CD14-positive monocyte (primary cell): Measurements from ENCODE around the gene PVR. TPM values are rescaled to one million over a fixed set of nuclear protein-coding genes. Genes with fewer than 3 reads are reported as not detected.

ENCODE experiments used
- DNase-seq, 3 donors: peaks; one replicate each; pipeline ENCODE4 v3.0.0-alpha.2; 2011 to 2022
- H2AFZ ChIP-seq: 2 replicates; pipeline ENCODE4 v1.6.0; 2012; ENCODE audit warnings: mild to moderate bottlenecking, low read depth, low read length, inconsistent platforms; ENCODE audit not compliant: insufficient read depth, poor library complexity, severe bottlenecking
- H3K27ac ChIP-seq, 2 donors: 1 replicate in 1 of 2; 2 replicates in 1 of 2; pipeline ENCODE4 v1.5.1; 2012 to 2013; ENCODE audit warnings: low read length in 2 of 2, control low read depth in 1 of 2, inconsistent platforms in 1 of 2, low read depth in 1 of 2, mild to moderate bottlenecking in 1 of 2
- H3K27me3 ChIP-seq, 2 donors: one replicate each; pipeline versions ENCODE4 v1.6.0 to v1.6.1; 2011 to 2013; ENCODE audit warnings: low read length in 2 of 2; ENCODE audit not compliant: control insufficient read depth in 2 of 2, insufficient read depth in 2 of 2
- H3K36me3 ChIP-seq, 2 donors: replicated peaks in 1 of 2; 1 replicate in 1 of 2; 2 replicates in 1 of 2; pipeline versions ENCODE4 v1.5.1 to v1.6.1; 2012 to 2013; ENCODE audit warnings: low read length in 2 of 2, control low read depth in 1 of 2, inconsistent platforms in 1 of 2, mild to moderate bottlenecking in 1 of 2; ENCODE audit not compliant: insufficient read depth in 2 of 2, control insufficient read depth in 1 of 2
- H3K4me1 ChIP-seq, 2 donors: 1 replicate in 1 of 2; 2 replicates in 1 of 2; pipeline versions ENCODE4 v1.5.1 to v1.6.1; 2012 to 2013; ENCODE audit warnings: low read length in 2 of 2, control low read depth in 1 of 2, inconsistent platforms in 1 of 2, mild to moderate bottlenecking in 1 of 2, moderate library complexity in 1 of 2; ENCODE audit not compliant: insufficient read depth in 2 of 2, control insufficient read depth in 1 of 2
- H3K4me2 ChIP-seq: replicated peaks from 2 replicates; pipeline ENCODE3; 2012; ENCODE audit warnings: low read length, moderate library complexity, mild to moderate bottlenecking; ENCODE audit not compliant: poor library complexity, severe bottlenecking; ENCODE audit errors: extremely low read depth
- H3K4me3 ChIP-seq, 3 experiments: fragments of 200-600 bp in 1 of 3; sonication (generic) in 1 of 3; replicated peaks in 1 of 3; 1 replicate in 2 of 3; 2 replicates in 1 of 3; pipeline ENCODE4 v1.5.1; 2011 to 2013; ENCODE audit warnings: low read length in 3 of 3, mild to moderate bottlenecking in 3 of 3, control low read depth in 2 of 3, low read depth in 2 of 3, inconsistent platforms in 1 of 3, moderate library complexity in 1 of 3
- H3K79me2 ChIP-seq: 2 replicates; pipeline ENCODE4 v1.6.0; 2012; ENCODE audit warnings: mild to moderate bottlenecking, control low read depth, inconsistent platforms, low read length, moderate library complexity; ENCODE audit not compliant: insufficient read depth
- H3K9ac ChIP-seq: 2 replicates; pipeline ENCODE4 v1.6.0; 2017; ENCODE audit warnings: low read length, mild to moderate bottlenecking; ENCODE audit not compliant: insufficient read depth, poor library complexity, severe bottlenecking
- H3K9me3 ChIP-seq, 2 donors: replicated peaks in 1 of 2; 1 replicate in 1 of 2; 2 replicates in 1 of 2; pipeline versions ENCODE4 v1.5.1 to v1.6.1; 2012 to 2013; ENCODE audit warnings: low read length in 2 of 2, control low read depth in 1 of 2; ENCODE audit not compliant: control insufficient read depth in 1 of 2, insufficient read depth in 1 of 2
- H4K20me1 ChIP-seq: 2 replicates; pipeline ENCODE4 v1.6.0; 2012; ENCODE audit warnings: mild to moderate bottlenecking, low read length, control low read depth, moderate library complexity; ENCODE audit not compliant: insufficient read depth
- H3K27ac Mint-ChIP-seq, 7 donors: one replicate each; pipeline ENCODE4 v1.8.0; 2020; ENCODE audit warnings: mild to moderate bottlenecking in 7 of 7, mixed read lengths in 7 of 7, moderate library complexity in 6 of 7, inconsistent platforms in 2 of 7
- H3K27me3 Mint-ChIP-seq, 3 donors: one replicate each; pipeline ENCODE4 v1.8.0; 2021 to 2022; ENCODE audit warnings: low read depth in 3 of 3, mild to moderate bottlenecking in 3 of 3, mixed read lengths in 3 of 3, moderate library complexity in 3 of 3, inconsistent platforms in 1 of 3
- H3K36me3 Mint-ChIP-seq, 2 donors: one replicate each; pipeline ENCODE4 v1.8.0; 2020; ENCODE audit warnings: mixed read lengths in 2 of 2, inconsistent platforms in 1 of 2, mild to moderate bottlenecking in 1 of 2
- H3K4me1 Mint-ChIP-seq: one replicate; pipeline ENCODE4 v1.8.0; 2020; ENCODE audit warnings: mild to moderate bottlenecking, mixed read lengths
- H3K4me3 Mint-ChIP-seq, 2 donors: one replicate each; pipeline ENCODE4 v1.8.0; 2020; ENCODE audit warnings: mild to moderate bottlenecking in 2 of 2, mixed read lengths in 2 of 2, moderate library complexity in 1 of 2
- H3K9me3 Mint-ChIP-seq, 7 donors: one replicate each; pipeline ENCODE4 v1.8.0; 2020 to 2022; ENCODE audit warnings: mixed read lengths in 7 of 7, mild to moderate bottlenecking in 6 of 7, moderate library complexity in 6 of 7, inconsistent platforms in 2 of 7
- WGBS: methylation state at CpG from one replicate; pipeline ENCODE4 v1.1.5; 2013; ENCODE audit warnings: missing lambda C conversion rate; ENCODE audit not compliant: insufficient coverage; 5-methylcytosine and 5-hydroxymethylcytosine counted together
- intact Hi-C, 2 donors: fragments of 100-400 bp; cut with micrococcal nuclease; formaldehyde crosslinking; loops; one replicate each; pipeline versions ENCODE4 v1.15.0 to v1.15.1; 2023
- polyA plus RNA-seq, 3 donors: library from polyadenylated mRNA; depleted of rRNA in 1 of 3; unstranded in 2 of 3; stranded (reverse) in 1 of 3; fragments of 300-500 nt in 2 of 3; fragments of >200 nt in 1 of 3; fragmentation: Illumina TruSeq in 2 of 3; gene quantifications; 1 replicate in 2 of 3; 2 replicates in 1 of 3; pipeline ENCODE4 v1.2.3, GENCODE V29; 2012 to 2021
- TF ChIP-seq, protein P1 (sequence below): fragments of 200-600 bp; IDR thresholded peaks from one replicate; pipeline ENCODE4 v1.8.0; 2022; ENCODE audit warnings: antibody characterized with exemption, mild to moderate bottlenecking

Gene PVR
- polyA plus RNA-seq, 3 donors: 10.1 to 20.2 (median 12.9) TPM

DNA sequence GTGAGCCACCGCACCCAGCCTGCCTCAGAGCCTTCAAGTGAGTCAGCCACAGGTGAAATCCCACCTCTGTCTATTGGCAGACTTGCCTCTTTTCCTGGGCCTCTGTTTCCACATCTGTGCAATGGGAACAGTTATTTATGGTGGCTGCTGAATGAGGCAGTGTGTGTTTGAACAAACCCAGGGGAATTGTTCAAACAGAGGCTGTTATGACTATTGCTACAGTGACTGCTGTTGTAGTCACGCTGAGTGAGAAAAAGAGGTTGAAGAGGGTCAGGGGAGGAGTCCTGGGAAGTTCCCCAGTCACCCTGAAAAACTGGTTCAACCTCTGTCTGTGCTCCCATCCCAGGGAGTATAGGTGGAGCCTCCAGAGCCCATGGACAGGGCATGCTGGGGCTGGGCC is 27.7 kb downstream of the PVR start, which contains the start of gene CEACAM19:
Gene CEACAM19, plus strand, starts transcription at position 83 of the 400 bp plus-strand sequence. CDS start 450 bp downstream, outside the sequence.
- Mint-ChIP-seq H3K36me3 (no peaks in the 10 kb centered on the region), H3K4me1 (no peaks in the 10 kb centered on the region), H3K27me3 (peaks cover 2 to 7% (median 4%) of the 10 kb centered on the region in 3 donors), H3K27ac (no peak within 1 kb of the TSS), H3K4me3 (no peak within 1 kb of the TSS), H3K9me3 (peaks cover 0 to 4% (median 0%) of the 10 kb centered on the region in 7 donors)
- Histone ChIP-seq H3K27me3 (no peaks in the 10 kb centered on the region), H3K27ac (no peak within 1 kb of the TSS), H3K9me3 (no peaks in the 10 kb centered on the region), H3K79me2 (no peaks in the 10 kb centered on the region), H4K20me1 (no peaks in the 10 kb centered on the region), H2AFZ (no peak within 1 kb of the TSS), H3K4me2 (no peak within 1 kb of the TSS), H3K4me3 (no peak within 1 kb of the TSS), H3K4me1 (no peaks in the 10 kb centered on the region), H3K36me3 (no peaks in the 10 kb centered on the region), H3K9ac (no peak within 1 kb of the TSS)
- TF ChIP-seq, protein P1, sequence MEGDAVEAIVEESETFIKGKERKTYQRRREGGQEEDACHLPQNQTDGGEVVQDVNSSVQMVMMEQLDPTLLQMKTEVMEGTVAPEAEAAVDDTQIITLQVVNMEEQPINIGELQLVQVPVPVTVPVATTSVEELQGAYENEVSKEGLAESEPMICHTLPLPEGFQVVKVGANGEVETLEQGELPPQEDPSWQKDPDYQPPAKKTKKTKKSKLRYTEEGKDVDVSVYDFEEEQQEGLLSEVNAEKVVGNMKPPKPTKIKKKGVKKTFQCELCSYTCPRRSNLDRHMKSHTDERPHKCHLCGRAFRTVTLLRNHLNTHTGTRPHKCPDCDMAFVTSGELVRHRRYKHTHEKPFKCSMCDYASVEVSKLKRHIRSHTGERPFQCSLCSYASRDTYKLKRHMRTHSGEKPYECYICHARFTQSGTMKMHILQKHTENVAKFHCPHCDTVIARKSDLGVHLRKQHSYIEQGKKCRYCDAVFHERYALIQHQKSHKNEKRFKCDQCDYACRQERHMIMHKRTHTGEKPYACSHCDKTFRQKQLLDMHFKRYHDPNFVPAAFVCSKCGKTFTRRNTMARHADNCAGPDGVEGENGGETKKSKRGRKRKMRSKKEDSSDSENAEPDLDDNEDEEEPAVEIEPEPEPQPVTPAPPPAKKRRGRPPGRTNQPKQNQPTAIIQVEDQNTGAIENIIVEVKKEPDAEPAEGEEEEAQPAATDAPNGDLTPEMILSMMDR: no peak
- WGBS: 100% methylated on average over 1 of the region's 2 CpGs
- intact Hi-C loops: no loop called here
- DNase-seq: no peak

DNA sequence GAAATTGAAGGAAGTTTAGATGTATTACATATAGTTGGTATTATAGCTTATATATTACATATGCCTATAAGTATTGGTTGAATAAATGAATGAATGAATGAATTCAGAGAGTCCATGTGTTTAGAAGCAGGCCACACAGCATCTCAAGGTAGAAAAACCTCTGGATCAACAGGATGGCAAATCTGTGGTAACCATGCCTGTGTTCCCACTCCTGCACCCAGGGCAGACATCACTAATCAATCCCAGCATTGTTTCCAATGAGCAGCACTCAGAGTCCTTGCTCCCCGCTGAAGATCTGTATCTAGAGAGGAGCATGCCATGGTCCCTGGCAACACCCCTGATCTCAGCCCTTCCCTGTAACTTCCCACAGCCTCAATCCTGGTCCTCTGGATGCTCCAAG is 28.5 kb downstream of the PVR start:
- peaks cover 3% of the 10 kb centered on the region for H3K4me1 Mint-ChIP-seq
- WGBS: 100% methylated on average over 1 of the region's 1 CpG
- no peak overlapping the region for H3K4me3 Mint-ChIP-seq
- H2AFZ ChIP-seq: no peak overlapping the region
- H3K79me2 ChIP-seq: no peaks in the 10 kb centered on the region
- no peaks in the 10 kb centered on the region for H3K36me3 Mint-ChIP-seq
- peaks cover 2 to 7% (median 5%) of the 10 kb centered on the region in 3 donors for H3K27me3 Mint-ChIP-seq
- no peak overlapping the region for H3K27ac ChIP-seq
- no peaks in the 10 kb centered on the region for H3K9me3 ChIP-seq
- TF ChIP-seq, protein P1: no peak
- H3K4me3 ChIP-seq: no peak overlapping the region
- H3K9me3 Mint-ChIP-seq: peaks cover 0 to 4% (median 0%) of the 10 kb centered on the region in 7 donors
- intact Hi-C loops: no loop called here
- H3K4me2 ChIP-seq: no peak overlapping the region
- no peaks in the 10 kb centered on the region for H4K20me1 ChIP-seq
- H3K27me3 ChIP-seq: no peaks in the 10 kb centered on the region
- no peak for DNase-seq
- H3K4me1 ChIP-seq: peaks cover 3 to 5% of the 10 kb centered on the region in 2 donors
- no peak overlapping the region for H3K9ac ChIP-seq
- H3K27ac Mint-ChIP-seq: no peak overlapping the region
- no peaks in the 10 kb centered on the region for H3K36me3 ChIP-seq
